Ovary (tissue), 9 donors: Measurements from ENCODE around the gene MAPKAP1. TPM values are rescaled to one million over a fixed set of nuclear protein-coding genes. Genes with fewer than 3 reads are reported as not detected.

Experiments used
- DNase-seq, 5 donors: peaks; one replicate each; pipeline ENCODE4 v3.0.0-alpha.2; 2019 to 2020
- H3K27ac ChIP-seq, 2 donors: fragments of 200-600 bp; one replicate each; pipeline versions ENCODE4 v1.5.1 to v1.8.0; 2019 to 2022
- H3K27me3 ChIP-seq: fragments of 200-600 bp; one replicate; pipeline ENCODE4 v1.8.0; 2022
- H3K36me3 ChIP-seq: fragments of 200-600 bp; sonication (generic); one replicate; pipeline ENCODE4 v1.5.1; 2019
- H3K4me1 ChIP-seq: one replicate; pipeline ENCODE4 v1.8.1; 2013; ENCODE audit warnings: mild to moderate bottlenecking, moderate library complexity; ENCODE audit not compliant: insufficient read depth
- H3K4me3 ChIP-seq: fragments of 200-600 bp; sonication (generic); one replicate; pipeline ENCODE4 v1.5.1; 2017
- H3K9me3 ChIP-seq, 2 donors: fragments of 200-600 bp in 1 of 2; sonication (generic) in 1 of 2; one replicate each; pipeline versions ENCODE4 v1.5.1 to v1.8.1; 2013 to 2019; ENCODE audit warnings: mild to moderate bottlenecking in 1 of 2, moderate library complexity in 1 of 2
- EP300 ChIP-seq: sonication (generic); formaldehyde crosslinking; IDR thresholded peaks from one replicate; pipeline ENCODE4 v1.6.1; 2017; ENCODE audit warnings: antibody characterized with exemption
- POLR2A ChIP-seq: fragments of 450-650 bp; IDR thresholded peaks from one replicate; pipeline ENCODE4 v1.6.1; 2017; ENCODE audit warnings: antibody characterized with exemption, mild to moderate bottlenecking, moderate library complexity
- WGBS, 3 donors: extraction: QIAGEN DNeasy Blood & Tissue Kit in 1 of 3; methylation state at CpG; one replicate each; pipeline versions ENCODE4 v1.1.5 to v1.1.7; 2013 to 2017; 5-methylcytosine and 5-hydroxymethylcytosine counted together
- intact Hi-C, 4 donors: fragments of 100-400 bp; cut with DNase I; formaldehyde crosslinking; loops; one replicate each; pipeline versions ENCODE4 v1.11.0 to v1.15.1; 2022 to 2023
- polyA plus RNA-seq, 2 donors: library from polyadenylated mRNA; stranded (reverse); fragments of 200-250 nt in 1 of 2; fragments of 350-450 nt in 1 of 2; fragmentation: Illumina TruSeq in 1 of 2; extraction: RNeasy Lipid Tissue Mini Kit (QIAGEN cat#74804) in 1 of 2; gene quantifications; one replicate each; pipeline ENCODE4 v1.2.3, GENCODE V29; 2013 to 2014
- total RNA-seq, 7 donors: library from RNA; depleted of rRNA in 2 of 7; stranded (reverse); fragments of >200 nt in 2 of 7; fragmentation: NEBNext Ultra II Directional in 3 of 7; extraction: Animal tissue kit (Norgen Biotek cat#: 25700) in 3 of 7; gene quantifications; one replicate each; pipeline versions ENCODE4 v1.1.0 to v1.2.4, GENCODE V29; 2016 to 2023
- TF ChIP-seq, protein P1 (sequence below), 3 donors: fragments of 450-650 bp in 2 of 3; fragments of 200-600 bp in 1 of 3; IDR thresholded peaks; one replicate each; pipeline versions ENCODE4 v1.5.1 to v1.8.0; 2016 to 2022; ENCODE audit warnings: antibody characterized with exemption in 3 of 3, mild to moderate bottlenecking in 1 of 3
- donor health status: DM: no; HTN: no; CAD: no; lungs with moderate emphysema.
- donor health status: DM: no; HTN: no; CAD: no.
- donor health status: Bipolar disorder and iron deficiency.
- donor health status: DM: yes; HTN: yes; CAD: no.
- donor health status: DM: no; HTN: no; CAD: no.
- donor health status: DM: yes; HTN: yes; CAD: no.

The MAPKAP1 gene
- total and polyA plus RNA-seq, 9 donors, result 43.3 to 86.5 (median 50.2) TPM

DNA sequence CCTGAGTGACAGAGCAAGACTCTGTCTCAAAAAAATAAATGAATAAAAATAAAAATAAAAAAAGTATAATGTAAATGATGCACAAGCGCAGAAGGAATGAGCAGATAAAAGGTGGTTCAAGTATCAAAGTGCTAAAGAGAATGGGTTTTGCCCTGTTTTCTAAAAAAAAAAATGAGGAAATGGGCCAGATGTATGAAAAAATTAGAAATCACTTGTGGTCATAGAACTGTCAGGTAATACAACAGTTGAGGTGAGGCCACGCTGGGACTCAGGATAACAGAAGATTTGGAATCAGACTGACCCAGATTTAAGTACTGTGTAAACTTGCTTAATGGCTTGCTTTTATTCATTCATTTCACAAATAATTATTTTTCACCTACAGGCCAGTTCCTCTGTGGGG lies 69.8 kb downstream of the MAPKAP1 start:
- no peaks in the 10 kb centered on the region for H3K27me3 ChIP-seq
- intact Hi-C loops, result loop anchor here in 1 of 4 donors (10.0 kb wide), 1 partner anchor 232 kb away; no protein-coding TSS in a partner anchor

DNA sequence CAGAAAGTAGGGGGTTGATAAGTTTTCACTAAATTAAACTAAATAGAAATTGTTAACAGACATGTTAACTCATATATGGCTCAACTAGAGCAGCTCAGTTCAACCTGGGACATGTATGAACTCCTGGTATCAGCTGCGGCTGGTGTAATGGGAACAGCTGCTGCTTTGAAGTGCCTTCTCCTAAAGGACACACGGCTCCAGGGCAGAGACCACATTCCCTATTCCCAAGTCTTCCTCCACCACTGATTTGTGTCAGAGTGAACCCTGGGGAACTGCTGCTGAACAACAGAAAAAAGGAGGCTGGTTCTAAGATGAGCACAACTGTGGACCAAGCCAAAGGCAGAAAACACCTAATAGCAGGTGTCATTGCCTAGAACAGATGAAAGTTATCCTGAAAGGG lies 71.1 kb downstream of the MAPKAP1 start:
- intact Hi-C loops, result loop anchor here in 1 of 4 donors (10.0 kb wide), 1 partner anchor 231 kb away; no protein-coding TSS in a partner anchor
- Histone ChIP-seq H3K9me3 (no peaks in the 10 kb centered on the region), H3K4me3 (no peak overlapping the region), H3K4me1 (peaks cover 6% of the 10 kb centered on the region), H3K27me3 (no peaks in the 10 kb centered on the region), H3K27ac (no peak overlapping the region), H3K36me3 (no peaks in the 10 kb centered on the region)
- no peak for DNase-seq
- TF ChIP-seq, protein P1, sequence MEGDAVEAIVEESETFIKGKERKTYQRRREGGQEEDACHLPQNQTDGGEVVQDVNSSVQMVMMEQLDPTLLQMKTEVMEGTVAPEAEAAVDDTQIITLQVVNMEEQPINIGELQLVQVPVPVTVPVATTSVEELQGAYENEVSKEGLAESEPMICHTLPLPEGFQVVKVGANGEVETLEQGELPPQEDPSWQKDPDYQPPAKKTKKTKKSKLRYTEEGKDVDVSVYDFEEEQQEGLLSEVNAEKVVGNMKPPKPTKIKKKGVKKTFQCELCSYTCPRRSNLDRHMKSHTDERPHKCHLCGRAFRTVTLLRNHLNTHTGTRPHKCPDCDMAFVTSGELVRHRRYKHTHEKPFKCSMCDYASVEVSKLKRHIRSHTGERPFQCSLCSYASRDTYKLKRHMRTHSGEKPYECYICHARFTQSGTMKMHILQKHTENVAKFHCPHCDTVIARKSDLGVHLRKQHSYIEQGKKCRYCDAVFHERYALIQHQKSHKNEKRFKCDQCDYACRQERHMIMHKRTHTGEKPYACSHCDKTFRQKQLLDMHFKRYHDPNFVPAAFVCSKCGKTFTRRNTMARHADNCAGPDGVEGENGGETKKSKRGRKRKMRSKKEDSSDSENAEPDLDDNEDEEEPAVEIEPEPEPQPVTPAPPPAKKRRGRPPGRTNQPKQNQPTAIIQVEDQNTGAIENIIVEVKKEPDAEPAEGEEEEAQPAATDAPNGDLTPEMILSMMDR (IDR thresholded peaks at IDR 0.05), result no peak
- no peak for TF ChIP-seq EP300
- no peak for TF ChIP-seq POLR2A
- WGBS, 3 donors, result 75 to 82% (median 81%) methylated on average over 2 of the region's 2 CpGs

More for the DNA sequence above, 69.8 kb downstream of the MAPKAP1 start:
- Histone ChIP-seq H3K4me3 (no peak overlapping the region), H3K9me3 (no peaks in the 10 kb centered on the region), H3K36me3 (no peaks in the 10 kb centered on the region), H3K27ac (no peak overlapping the region), H3K4me1 (peaks cover 6% of the 10 kb centered on the region)
- TF ChIP-seq EP300 (no peak), POLR2A (no peak)
- TF ChIP-seq, protein P1 (IDR thresholded peaks at IDR 0.05), result no peak
- WGBS, 3 donors, result 91 to 97% (median 96%) methylated on average over 2 of the region's 2 CpGs
- DNase-seq, result no peak

DNA sequence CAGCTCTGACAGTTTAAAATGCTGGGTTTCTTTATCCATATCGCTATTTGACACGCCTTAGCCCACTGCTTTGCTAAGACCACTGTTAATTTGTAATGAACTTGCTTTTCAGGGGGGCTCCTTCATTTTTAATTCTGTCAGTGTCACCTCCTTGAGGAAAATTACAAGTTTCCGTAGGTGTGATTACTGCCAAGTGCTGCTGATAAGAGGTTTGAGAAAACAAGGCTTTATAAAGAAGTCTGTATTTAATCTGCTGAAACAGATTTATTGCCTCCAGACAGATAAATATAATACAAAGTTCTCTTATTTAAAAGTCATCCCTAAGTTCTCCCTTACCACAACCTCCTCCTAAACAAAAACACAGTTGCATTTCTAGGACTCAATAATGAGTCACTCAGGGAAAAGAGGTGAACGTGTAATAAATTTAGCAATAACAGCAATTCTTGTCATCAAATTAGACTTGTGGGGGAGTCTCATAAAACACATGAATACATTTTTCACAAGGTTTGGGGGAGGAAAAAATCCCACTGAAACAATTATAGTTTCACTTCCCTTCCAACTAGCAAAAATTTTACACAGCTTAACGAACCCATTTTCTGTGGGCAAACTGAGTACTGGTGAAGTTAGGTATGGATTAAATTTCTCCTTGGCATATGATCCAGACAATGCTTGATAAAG lies 72.8 kb downstream of the MAPKAP1 start:
- Histone ChIP-seq H3K36me3 (no peaks in the 10 kb centered on the region), H3K9me3 (no peaks in the 10 kb centered on the region), H3K27ac (no peak overlapping the region), H3K4me1 (peaks cover 6% of the 10 kb centered on the region), H3K27me3 (no peaks in the 10 kb centered on the region), H3K4me3 (no peak overlapping the region)
- DNase-seq, result no peak
- intact Hi-C loops, result loop anchor here (5.0 to 10.0 kb wide), 2 partner anchors 227 to 229 kb away; no protein-coding TSS in a partner anchor
- 21 to 29% (median 27%) methylated on average over 5 of the region's 5 CpGs for WGBS, 3 donors
- TF ChIP-seq EP300 (no peak), POLR2A (no peak)
- TF ChIP-seq, protein P1 (IDR thresholded peaks at IDR 0.05), result no peak

GRCh38 chr9:125633116-125633745 lies 73.8 kb downstream of the MAPKAP1 start:
- Histone ChIP-seq H3K36me3 (no peaks in the 10 kb centered on the region), H3K9me3 (no peaks in the 10 kb centered on the region), H3K4me3 (no peak overlapping the region), H3K4me1 (peaks cover 3% of the 10 kb centered on the region), H3K27ac (no peak overlapping the region), H3K27me3 (no peaks in the 10 kb centered on the region)
- intact Hi-C loops, result loop anchor here (5.0 to 10.0 kb wide), 2 partner anchors 226 to 228 kb away; no protein-coding TSS in a partner anchor
- no peak for DNase-seq
- WGBS, 3 donors, result 88 to 94% (median 94%) methylated on average over 2 of the region's 2 CpGs
- TF ChIP-seq, protein P1 (IDR thresholded peaks at IDR 0.05), result no peak
- no peak for TF ChIP-seq POLR2A
- no peak for TF ChIP-seq EP300
